Suprapubic skin (tissue), 4 donors: ENCODE measurements around the gene FBXL22.

ENCODE experiments used
- CTCF ChIP-seq, 2 donors: fragments of 200-600 bp in 1 of 2; fragments of 450-650 bp in 1 of 2; sonication (generic) in 1 of 2; IDR thresholded peaks; one replicate each; pipeline ENCODE4 v1.5.1; 2016 to 2019; ENCODE audit warnings: antibody characterized with exemption in 2 of 2, mild to moderate bottlenecking in 1 of 2, moderate library complexity in 1 of 2
- EP300 ChIP-seq: sonication (generic); formaldehyde crosslinking; IDR thresholded peaks from one replicate; pipeline ENCODE4 v1.6.1; 2017; ENCODE audit warnings: antibody characterized with exemption
- POLR2A ChIP-seq, 2 donors: fragments of 450-650 bp; IDR thresholded peaks; one replicate each; pipeline ENCODE4 v1.6.1; 2017; ENCODE audit warnings: antibody characterized with exemption in 2 of 2, mild to moderate bottlenecking in 2 of 2, moderate library complexity in 2 of 2
- POLR2AphosphoS5 ChIP-seq, 3 donors: sonication (generic); formaldehyde crosslinking; IDR thresholded peaks; one replicate each; pipeline ENCODE4 v1.6.1; 2017; ENCODE audit warnings: antibody characterized with exemption in 3 of 3

GRCh38 chr15:63588826-63589225, 8.4 kb upstream of the FBXL22 start:
- no peak for TF ChIP-seq CTCF (IDR thresholded peaks at IDR 0.05)
- TF ChIP-seq POLR2A (IDR thresholded peaks at IDR 0.05): no peak
- TF ChIP-seq EP300: no peak
- no peak for TF ChIP-seq POLR2AphosphoS5 (IDR thresholded peaks at IDR 0.05)
